Activated CD4-positive, alpha-beta T cell treated with anti-CD3 and anti-CD28 coated beads, Interleukin-2, amount 50 U/mL, for 16 hours (primary cell): Measurements from ENCODE around the gene WDR62.

Source experiments
- DNase-seq: peaks from one replicate; pipeline ENCODE4 v3.0.0-alpha.2; 2020

WDR62 gene

GRCh38 chr19:36082916-36083315 is 28.2 kb downstream of the WDR62 start:
- no peak for DNase-seq

DNA sequence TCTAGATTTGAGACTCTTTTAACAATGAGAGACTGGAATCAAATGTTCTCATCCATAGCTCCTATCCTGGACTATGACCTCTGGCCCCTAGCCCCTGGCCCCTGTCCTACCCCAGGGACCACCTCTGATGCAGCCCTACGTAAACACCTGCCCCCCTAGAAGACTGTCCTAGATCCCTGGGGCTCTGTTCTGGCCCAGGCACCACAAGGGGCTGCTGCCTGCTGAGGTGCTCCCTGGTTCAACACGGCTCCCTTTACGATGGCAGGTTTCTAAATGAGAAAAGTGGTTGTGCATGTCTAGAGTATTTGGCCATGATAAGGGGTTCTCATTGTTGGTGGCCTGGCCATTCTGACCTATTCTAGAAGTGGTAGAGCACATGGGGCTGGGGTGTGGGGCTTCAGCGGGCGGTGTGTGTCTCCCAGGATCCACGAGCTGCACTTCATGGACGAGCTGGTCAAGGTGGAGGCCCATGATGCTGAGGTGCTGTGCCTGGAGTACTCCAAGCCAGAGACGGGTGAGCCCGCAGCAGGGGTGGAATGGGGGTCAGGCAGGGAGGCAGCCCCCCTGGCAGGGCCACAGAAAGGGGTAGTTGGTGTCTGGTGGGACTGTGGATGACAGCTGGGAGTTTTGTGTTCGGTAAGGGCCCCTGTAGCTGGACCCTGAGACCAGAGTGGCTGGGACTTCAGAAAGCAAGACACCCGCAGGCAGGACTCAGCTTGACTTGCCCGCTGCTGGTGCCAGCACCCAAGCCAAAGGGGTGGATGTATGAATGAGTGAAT is 29.7 kb downstream of the WDR62 start:
- no peak for DNase-seq

GRCh38 chr19:36086326-36086725 is 31.6 kb downstream of the WDR62 start:
- no peak for DNase-seq

DNA sequence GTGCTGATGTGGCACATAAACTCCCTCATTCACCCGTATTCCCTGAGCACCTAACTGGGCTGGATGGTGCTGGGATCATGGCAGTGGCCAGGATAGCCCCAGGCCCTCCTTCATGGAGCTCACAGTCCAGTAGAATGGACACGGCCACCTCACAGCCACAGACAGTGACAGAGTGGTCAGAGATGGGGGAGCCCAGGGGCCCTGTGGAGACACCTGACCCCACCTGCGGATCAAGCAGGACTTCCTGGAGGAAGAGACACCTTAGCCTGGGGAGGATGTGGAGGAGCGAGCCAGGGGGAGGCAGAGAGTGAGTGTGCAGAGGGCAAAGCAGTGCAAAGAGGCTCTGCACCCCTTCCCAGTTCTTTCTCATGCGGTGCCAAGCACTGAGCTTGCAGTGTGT is 35.1 kb downstream of the WDR62 start:
- DNase-seq: no peak

- DNase-seq: no peak
These were observed 36.4 kb downstream of the WDR62 start for GRCh38 chr19:36090910-36091695.

DNA sequence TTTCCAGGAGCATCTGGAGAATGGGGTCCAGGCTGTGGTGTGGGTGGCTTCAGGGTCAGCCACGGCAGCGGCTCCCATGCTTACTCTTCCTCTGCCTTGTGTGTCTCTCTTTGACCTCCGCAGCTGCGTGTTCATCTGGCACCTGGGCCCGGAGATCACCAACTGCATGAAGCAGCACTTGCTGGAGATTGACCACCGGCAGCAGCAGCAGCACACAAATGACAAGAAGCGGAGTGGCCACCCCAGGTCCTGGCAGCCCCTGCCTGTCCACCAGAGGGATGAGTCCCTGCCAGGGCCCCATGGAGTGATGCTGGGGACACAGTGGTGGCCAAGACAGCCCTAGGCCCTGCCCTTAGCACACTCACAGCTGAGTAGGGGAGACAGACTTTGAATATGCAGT is 37.9 kb downstream of the WDR62 start:
- no peak for DNase-seq

- peak; percentile 45 for DNase-seq
These were observed 38.5 kb downstream of the WDR62 start for GRCh38 chr19:36093146-36093662.

GRCh38 chr19:36093687-36094086 is 39.0 kb downstream of the WDR62 start:
- no peak for DNase-seq

GRCh38 chr19:36097036-36097435 is 42.3 kb downstream of the WDR62 start:
- no peak for DNase-seq

- no peak for DNase-seq
These were observed 44.6 kb downstream of the WDR62 start for GRCh38 chr19:36099166-36099785.

- DNase-seq: no peak
These were observed 45.8 kb downstream of the WDR62 start for GRCh38 chr19:36100476-36100875.

- DNase-seq: no peak
These were observed 47.0 kb downstream of the WDR62 start for GRCh38 chr19:36101550-36102327.

DNA sequence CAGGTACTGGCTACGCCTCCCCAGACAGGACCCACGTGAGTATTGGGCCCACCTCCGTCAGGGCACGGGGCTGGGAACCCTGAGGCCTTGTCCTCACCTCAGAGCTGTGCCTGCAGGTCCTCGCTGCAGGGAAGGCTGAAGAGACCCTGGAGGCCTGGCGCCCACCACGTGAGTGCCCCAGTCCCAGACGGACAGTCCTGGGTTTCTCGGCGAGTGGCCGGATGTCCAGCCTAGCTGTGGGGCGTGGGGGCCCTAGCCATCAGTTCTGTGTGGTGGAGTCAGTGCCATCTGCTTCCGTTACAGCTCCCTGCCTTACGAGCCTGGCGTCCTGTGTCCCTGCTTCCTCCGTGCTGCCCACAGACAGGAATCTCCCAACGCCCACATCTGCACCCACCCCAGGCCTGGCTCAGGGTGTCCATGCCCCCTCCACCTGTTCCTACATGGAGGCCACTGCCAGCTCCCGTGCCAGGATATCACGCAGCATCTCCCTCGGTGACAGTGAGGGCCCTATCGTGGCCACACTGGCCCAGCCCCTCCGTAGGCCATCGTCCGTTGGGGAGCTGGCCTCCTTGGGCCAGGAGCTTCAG is 48.4 kb downstream of the WDR62 start:
- DNase-seq: no peak

- no peak for DNase-seq
These were observed 49.3 kb downstream of the WDR62 start for GRCh38 chr19:36103842-36104552.

DNA sequence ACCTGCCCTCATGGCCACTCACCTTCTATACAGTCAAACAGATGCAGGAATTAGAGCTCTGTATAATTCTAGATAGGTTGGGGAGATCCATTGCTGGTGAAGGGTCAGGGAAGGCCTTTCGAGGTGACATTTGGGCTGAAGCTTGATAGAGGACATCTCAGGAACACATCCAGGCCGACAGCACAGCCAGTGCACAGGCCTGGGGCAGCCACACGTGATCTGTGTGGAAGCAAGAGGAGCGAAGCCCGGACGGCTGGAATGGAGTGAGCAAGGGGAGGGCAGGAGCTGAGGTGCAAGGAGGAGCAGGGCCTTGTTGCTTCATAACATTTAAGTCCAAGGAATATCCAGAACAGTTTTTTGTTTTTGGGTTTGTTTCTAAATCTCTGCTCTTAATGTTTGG is 51.7 kb downstream of the WDR62 start:
- no peak for DNase-seq

DNA sequence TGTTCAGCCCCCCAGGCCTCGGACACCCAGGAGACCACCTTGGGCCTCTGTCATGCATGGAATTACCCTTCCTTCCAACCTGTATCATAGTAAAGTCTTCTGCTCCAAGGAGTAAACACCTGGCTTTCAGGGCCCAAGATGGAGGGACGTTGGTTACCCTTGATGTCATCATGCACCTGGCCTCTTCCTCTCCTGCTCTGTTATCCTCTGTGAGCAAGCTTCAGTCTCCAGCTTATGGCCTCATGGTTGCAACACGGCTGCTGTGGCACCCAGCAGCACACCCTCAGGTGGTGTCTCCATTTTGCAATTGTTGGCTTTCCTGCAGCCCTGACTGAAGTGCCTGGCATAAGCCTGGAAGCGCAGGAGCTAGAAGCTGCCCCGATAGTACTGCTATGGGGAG is 52.3 kb downstream of the WDR62 start:
- no peak for DNase-seq

DNA sequence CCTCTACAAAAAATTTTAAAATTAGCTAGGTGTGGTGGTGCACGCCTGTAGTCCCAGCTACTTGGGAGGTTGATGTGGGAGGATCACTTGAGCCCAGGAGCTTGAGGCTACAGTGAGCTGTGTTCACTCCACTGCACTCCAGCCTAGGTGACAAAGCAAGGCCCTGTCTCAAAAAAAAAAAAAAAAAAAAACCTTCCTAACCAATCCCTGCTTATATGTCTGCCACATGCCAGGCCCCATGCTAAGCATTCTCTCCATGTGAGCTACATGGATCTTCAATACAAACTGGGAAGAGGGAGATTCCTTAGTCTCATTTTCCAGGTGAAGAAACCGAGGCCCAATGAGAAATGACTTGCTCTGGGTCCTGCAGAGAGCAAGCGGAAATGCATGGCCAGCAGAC is 54.0 kb downstream of the WDR62 start:
- no peak for DNase-seq

DNA sequence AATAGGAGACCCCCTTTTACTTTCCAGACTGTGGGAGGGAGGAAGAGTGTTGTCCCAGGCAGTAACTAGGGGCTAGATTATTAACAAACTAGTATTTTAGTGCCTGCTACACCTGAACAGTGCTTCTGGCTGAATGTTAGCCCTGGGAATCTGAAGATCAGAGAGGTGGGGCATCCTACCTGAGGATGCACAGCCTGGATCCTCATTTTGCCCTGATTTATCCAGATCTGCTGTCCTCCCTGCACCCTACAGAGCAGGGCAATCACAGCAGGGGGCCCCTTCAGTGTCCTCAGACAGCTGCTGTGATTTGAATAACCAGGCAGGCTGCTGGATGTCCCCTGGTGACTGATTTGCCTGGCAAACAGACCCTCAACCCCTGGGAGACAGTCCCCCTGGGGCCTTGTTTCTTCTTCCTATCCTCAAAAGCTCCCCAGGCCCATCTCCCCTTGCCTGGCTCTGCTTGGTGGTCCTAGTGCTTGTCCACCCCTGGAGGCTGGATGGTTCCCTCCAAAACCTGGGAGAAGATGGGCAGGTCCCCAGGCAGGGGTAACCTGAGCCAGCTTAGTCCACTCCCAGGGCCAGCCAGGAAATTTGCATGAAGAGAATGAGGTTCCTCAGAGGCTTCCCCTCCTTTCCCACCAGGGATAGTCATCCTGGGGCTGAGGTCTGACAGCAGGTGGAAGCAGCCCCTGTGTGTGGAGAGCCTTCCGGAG is 55.9 kb downstream of the WDR62 start, which contains the start of gene OVOL3:
OVOL3 (plus strand) TSS at position 657 of the 713 bp plus-strand sequence. CDS start 60 bp downstream, outside the sequence.
- no peak for DNase-seq

- DNase-seq: no peak
These were observed 56.5 kb downstream of the WDR62 start for GRCh38 chr19:36111200-36111539.

DNA sequence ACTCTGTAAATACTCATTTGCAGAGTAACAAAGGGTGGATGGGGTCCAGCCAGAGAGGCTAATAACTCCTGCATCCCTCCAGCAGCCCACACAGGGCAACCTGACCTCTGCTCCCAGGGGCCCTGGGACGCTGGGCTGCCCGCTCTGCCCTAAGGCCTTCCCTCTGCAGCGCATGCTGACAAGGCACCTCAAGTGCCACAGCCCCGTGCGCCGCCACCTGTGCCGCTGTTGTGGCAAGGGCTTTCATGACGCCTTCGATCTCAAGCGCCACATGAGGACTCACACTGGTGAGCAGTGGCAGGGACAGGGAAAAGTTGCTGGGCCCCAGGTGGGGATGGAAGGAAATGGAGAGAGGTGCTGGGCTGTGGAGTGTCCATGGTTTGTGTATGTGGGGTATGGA is 58.0 kb downstream of the WDR62 start:
- no peak for DNase-seq

GRCh38 chr19:36113425-36113824 is 58.7 kb downstream of the WDR62 start:
- no peak for DNase-seq
